Neural cell (in vitro differentiated cells): Measurements from ENCODE around the gene PGR.

ENCODE experiments used
- EP300 ChIP-seq: fragments of 450-650 bp; conservative IDR thresholded peaks from 2 replicates; pipeline ENCODE4 v1.6.1; 2014; ENCODE audit warnings: antibody characterized with exemption, mild to moderate bottlenecking, moderate library complexity; ENCODE audit not compliant: poor library complexity, severe bottlenecking
- EZH2 ChIP-seq: fragments of 200-600, 300-800 bp; shearing (Covaris generic), sonication (generic); IDR thresholded peaks from 2 replicates; pipeline ENCODE4 v1.6.1; 2014; ENCODE audit warnings: antibody characterized with exemption, low read length, borderline replicate concordance, mild to moderate bottlenecking; ENCODE audit not compliant: insufficient read depth, poor library complexity, severe bottlenecking
- POLR2AphosphoS5 ChIP-seq: IDR thresholded peaks from 2 replicates; pipeline ENCODE4 v1.6.1; 2012
- RAD21 ChIP-seq: fragments of 450-650 bp; conservative IDR thresholded peaks from 2 replicates; pipeline ENCODE4 v1.6.1; 2014; ENCODE audit warnings: antibody characterized with exemption, mild to moderate bottlenecking, moderate library complexity
- REST ChIP-seq: IDR thresholded peaks from 2 replicates; pipeline ENCODE4 v1.6.1; 2012; ENCODE audit warnings: borderline replicate concordance
- TAF1 ChIP-seq: IDR thresholded peaks from 2 replicates; pipeline ENCODE4 v1.6.1; 2012; ENCODE audit warnings: low read depth
- TF ChIP-seq, protein P1 (sequence below): fragments of 450-650 bp; IDR thresholded peaks from 2 replicates; pipeline ENCODE4 v1.5.1; 2014; ENCODE audit warnings: antibody characterized with exemption, mild to moderate bottlenecking, moderate library complexity; ENCODE audit not compliant: poor library complexity, severe bottlenecking

DNA sequence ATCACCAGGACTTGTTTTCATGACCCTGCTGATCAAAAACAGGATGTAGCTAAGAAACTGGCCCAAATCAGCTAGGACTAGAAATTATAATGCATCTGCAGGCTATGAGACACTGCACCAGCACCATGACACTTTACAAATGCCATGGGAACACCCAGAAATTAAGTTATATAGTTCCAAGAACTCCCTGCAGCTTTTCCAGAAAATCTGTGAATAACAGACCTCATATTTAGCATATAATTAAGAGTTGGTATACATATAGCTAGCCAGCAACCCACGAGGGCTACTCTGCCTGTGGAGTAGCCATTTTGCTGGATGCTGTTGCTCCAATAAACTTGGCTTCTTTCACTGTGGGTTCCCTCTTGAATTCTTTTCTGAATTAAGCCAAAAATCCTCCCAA lies 101.0 kb downstream of the PGR start:
- TF ChIP-seq, protein P1, sequence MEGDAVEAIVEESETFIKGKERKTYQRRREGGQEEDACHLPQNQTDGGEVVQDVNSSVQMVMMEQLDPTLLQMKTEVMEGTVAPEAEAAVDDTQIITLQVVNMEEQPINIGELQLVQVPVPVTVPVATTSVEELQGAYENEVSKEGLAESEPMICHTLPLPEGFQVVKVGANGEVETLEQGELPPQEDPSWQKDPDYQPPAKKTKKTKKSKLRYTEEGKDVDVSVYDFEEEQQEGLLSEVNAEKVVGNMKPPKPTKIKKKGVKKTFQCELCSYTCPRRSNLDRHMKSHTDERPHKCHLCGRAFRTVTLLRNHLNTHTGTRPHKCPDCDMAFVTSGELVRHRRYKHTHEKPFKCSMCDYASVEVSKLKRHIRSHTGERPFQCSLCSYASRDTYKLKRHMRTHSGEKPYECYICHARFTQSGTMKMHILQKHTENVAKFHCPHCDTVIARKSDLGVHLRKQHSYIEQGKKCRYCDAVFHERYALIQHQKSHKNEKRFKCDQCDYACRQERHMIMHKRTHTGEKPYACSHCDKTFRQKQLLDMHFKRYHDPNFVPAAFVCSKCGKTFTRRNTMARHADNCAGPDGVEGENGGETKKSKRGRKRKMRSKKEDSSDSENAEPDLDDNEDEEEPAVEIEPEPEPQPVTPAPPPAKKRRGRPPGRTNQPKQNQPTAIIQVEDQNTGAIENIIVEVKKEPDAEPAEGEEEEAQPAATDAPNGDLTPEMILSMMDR = no peak
- no peak for TF ChIP-seq EZH2
- no peak for TF ChIP-seq TAF1
- TF ChIP-seq EP300 = no peak
- no peak for TF ChIP-seq RAD21
- no peak for TF ChIP-seq POLR2AphosphoS5
- no peak for TF ChIP-seq REST
